ENCODE results near the gene GPLD1.

DNA sequence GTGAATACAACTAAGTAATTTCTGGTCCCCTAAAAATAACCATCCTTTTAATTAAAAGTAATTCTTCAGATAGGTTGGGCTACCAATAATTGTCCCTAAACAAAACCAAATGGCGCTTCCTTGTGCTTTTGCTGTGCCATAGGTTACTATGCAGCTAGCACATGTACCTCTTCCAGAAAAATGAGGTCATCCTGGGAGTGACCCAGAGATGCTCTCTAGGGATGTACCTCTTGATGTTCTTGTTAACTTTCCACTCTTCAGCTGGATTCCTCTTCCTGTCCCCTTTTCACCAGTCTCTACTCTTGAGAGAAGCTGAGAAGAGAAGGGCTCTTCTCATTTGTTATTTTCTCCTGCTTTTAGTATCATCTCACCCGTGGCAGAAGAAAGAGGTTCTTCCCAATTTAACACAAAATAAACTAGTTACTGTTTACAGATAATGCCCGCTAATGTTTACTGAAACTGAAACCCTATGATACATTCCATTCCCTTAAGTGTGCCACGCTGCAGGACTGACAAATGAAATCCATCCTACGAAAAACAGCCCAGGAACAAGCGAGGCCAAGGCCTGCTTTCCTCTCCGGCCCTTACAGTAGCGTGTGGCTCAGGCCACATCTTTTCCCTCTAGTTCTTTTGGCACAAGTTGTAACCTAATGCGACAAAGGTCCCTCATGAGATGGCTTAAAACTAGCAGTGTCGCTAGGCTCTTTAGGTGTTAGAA, 62.5 kb downstream of the GPLD1 start:
- TF ChIP-seq ZNF274 (IDR thresholded peaks at IDR 0.05; ENCODE audit: low read depth, low read length) (no peak), SUZ12 (IDR thresholded peaks at IDR 0.05; ENCODE audit: extremely low read depth, insufficient read depth, insufficient read length) (no peak)

Data from NT2/D1 (cell line).